SK-N-SH (cell line): ENCODE results near the gene C20orf204.

ENCODE experiments used
- EZH2phosphoT487 ChIP-seq: fragments of 200-600 bp; sonication (generic); IDR thresholded peaks from 2 replicates; pipeline ENCODE4 v1.6.1; 2017; ENCODE audit warnings: low read depth, mixed run types, mild to moderate bottlenecking, antibody characterized with exemption, moderate library complexity, borderline replicate concordance
- RAD21 ChIP-seq: IDR thresholded peaks from 2 replicates; pipeline ENCODE4 v1.6.1; 2012; ENCODE audit warnings: mild to moderate bottlenecking, low read length
- TF ChIP-seq, protein P1 (sequence below): fragments of 200-600 bp; sonication (generic); IDR thresholded peaks from 2 replicates; pipeline ENCODE4 v1.6.1; 2017; ENCODE audit warnings: antibody characterized with exemption, mild to moderate bottlenecking, moderate library complexity

DNA sequence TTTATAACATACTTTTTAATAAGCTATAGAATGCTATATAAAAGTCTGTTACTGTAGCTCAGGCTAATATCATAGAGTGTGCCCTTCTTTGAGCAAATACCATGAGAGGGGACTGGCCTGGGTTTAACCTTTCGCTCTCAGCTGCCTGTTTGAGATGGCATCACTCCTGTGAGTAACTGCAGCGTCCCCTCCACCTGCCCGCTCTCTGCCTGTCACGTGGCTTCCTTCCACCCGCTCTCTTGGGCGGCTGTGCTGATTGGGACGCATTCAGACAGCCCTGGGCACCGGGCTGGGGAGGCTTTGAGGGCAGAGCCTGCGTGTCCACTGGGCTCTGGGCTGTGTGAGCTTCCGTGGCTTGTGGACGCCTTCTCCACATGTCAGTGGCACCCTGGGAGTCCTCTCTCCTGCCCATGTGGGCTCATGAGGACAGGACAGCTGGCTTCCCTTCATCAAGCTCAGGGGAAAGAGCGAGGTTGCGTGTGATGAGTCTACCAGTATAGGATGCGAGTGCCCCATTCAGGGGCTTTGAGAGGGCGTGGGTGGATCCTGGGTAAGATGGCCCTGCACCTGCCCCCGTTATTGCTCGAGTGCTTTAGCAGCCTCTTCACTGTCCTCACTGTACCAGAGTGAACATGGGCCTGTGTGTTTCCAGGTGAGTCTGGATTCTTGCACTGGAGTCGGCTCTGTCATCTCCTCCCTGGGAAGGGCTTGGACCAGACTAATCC lies 10.7 kb upstream of the C20orf204 start:
- no peak for TF ChIP-seq RAD21
- TF ChIP-seq EZH2phosphoT487 = no peak
- TF ChIP-seq, protein P1, sequence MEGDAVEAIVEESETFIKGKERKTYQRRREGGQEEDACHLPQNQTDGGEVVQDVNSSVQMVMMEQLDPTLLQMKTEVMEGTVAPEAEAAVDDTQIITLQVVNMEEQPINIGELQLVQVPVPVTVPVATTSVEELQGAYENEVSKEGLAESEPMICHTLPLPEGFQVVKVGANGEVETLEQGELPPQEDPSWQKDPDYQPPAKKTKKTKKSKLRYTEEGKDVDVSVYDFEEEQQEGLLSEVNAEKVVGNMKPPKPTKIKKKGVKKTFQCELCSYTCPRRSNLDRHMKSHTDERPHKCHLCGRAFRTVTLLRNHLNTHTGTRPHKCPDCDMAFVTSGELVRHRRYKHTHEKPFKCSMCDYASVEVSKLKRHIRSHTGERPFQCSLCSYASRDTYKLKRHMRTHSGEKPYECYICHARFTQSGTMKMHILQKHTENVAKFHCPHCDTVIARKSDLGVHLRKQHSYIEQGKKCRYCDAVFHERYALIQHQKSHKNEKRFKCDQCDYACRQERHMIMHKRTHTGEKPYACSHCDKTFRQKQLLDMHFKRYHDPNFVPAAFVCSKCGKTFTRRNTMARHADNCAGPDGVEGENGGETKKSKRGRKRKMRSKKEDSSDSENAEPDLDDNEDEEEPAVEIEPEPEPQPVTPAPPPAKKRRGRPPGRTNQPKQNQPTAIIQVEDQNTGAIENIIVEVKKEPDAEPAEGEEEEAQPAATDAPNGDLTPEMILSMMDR = no peak
